KMS-11 (cell line): ENCODE data around the gene FBXO2.

Experiments
- H2AFZ ChIP-seq: fragments of 200-600 bp; sonication (generic); 2 replicates; pipeline ENCODE4 v1.6.1; 2016; ENCODE audit warnings: antibody characterized with exemption, mixed run types, low read depth
- H3K27ac ChIP-seq: fragments of 200-600 bp; sonication (generic); 2 replicates; pipeline ENCODE4 v1.6.1; 2016; ENCODE audit warnings: mild to moderate bottlenecking, mixed run types
- H3K27me3 ChIP-seq: fragments of 200-600 bp; sonication (generic); 2 replicates; pipeline ENCODE4 v1.6.1; 2017; ENCODE audit warnings: mild to moderate bottlenecking, low read depth, mixed run types, moderate library complexity; ENCODE audit not compliant: insufficient read depth
- H3K36me3 ChIP-seq: fragments of 200-600 bp; sonication (generic); 2 replicates; pipeline ENCODE4 v1.6.1; 2017; ENCODE audit warnings: mild to moderate bottlenecking, mixed run types; ENCODE audit not compliant: insufficient read depth
- H3K4me1 ChIP-seq: fragments of 200-600 bp; sonication (generic); 2 replicates; pipeline ENCODE4 v1.6.1; 2016; ENCODE audit warnings: mild to moderate bottlenecking, low read depth, mixed run types; ENCODE audit not compliant: poor library complexity, severe bottlenecking
- H3K4me2 ChIP-seq: fragments of 200-600 bp; sonication (generic); 2 replicates; pipeline ENCODE4 v1.7.0; 2016; ENCODE audit warnings: mild to moderate bottlenecking, mixed run types
- H3K4me3 ChIP-seq: fragments of 200-600 bp; sonication (generic); IDR thresholded peaks from 2 replicates; pipeline ENCODE4 v1.6.1; 2017; ENCODE audit warnings: low read depth, low read length, mixed read lengths; ENCODE audit not compliant: insufficient read depth
- H3K79me2 ChIP-seq: fragments of 200-600 bp; sonication (generic); 2 replicates; pipeline ENCODE4 v1.6.1; 2016; ENCODE audit warnings: low read depth, mixed run types; ENCODE audit not compliant: insufficient read depth
- H3K9ac ChIP-seq: fragments of 200-600 bp; sonication (generic); 2 replicates; pipeline ENCODE4 v1.6.1; 2016; ENCODE audit warnings: mild to moderate bottlenecking, mixed run types
- H4K20me1 ChIP-seq: fragments of 200-600 bp; sonication (generic); 2 replicates; pipeline ENCODE4 v1.6.1; 2016; ENCODE audit warnings: mild to moderate bottlenecking, mixed run types; ENCODE audit not compliant: insufficient read depth
- TF ChIP-seq, protein P1 (sequence below): fragments of 200-600 bp; sonication (generic); conservative IDR thresholded peaks from 2 replicates; pipeline ENCODE4 v1.6.1; 2017; ENCODE audit warnings: low read depth, mild to moderate bottlenecking, antibody characterized with exemption, low read length, moderate library complexity, mixed read lengths

FBXO2 gene

GRCh38 chr1:11648039-11648438, 6.2 kb downstream of the FBXO2 start:
- H3K4me3 ChIP-seq = no peak overlapping the region
- TF ChIP-seq, protein P1, sequence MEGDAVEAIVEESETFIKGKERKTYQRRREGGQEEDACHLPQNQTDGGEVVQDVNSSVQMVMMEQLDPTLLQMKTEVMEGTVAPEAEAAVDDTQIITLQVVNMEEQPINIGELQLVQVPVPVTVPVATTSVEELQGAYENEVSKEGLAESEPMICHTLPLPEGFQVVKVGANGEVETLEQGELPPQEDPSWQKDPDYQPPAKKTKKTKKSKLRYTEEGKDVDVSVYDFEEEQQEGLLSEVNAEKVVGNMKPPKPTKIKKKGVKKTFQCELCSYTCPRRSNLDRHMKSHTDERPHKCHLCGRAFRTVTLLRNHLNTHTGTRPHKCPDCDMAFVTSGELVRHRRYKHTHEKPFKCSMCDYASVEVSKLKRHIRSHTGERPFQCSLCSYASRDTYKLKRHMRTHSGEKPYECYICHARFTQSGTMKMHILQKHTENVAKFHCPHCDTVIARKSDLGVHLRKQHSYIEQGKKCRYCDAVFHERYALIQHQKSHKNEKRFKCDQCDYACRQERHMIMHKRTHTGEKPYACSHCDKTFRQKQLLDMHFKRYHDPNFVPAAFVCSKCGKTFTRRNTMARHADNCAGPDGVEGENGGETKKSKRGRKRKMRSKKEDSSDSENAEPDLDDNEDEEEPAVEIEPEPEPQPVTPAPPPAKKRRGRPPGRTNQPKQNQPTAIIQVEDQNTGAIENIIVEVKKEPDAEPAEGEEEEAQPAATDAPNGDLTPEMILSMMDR = no peak
- no peak overlapping the region for H2AFZ ChIP-seq
- no peaks in the 10 kb centered on the region for H4K20me1 ChIP-seq
- H3K4me2 ChIP-seq = no peak overlapping the region
- peaks cover 8% of the 10 kb centered on the region for H3K4me1 ChIP-seq
- H3K79me2 ChIP-seq = no peaks in the 10 kb centered on the region
- H3K36me3 ChIP-seq = no peaks in the 10 kb centered on the region
- no peak overlapping the region for H3K9ac ChIP-seq
- H3K27me3 ChIP-seq = no peaks in the 10 kb centered on the region; the same call in 1 of the 2 replicates
- no peak overlapping the region for H3K27ac ChIP-seq

- peaks cover 8% of the 10 kb centered on the region for H3K4me1 ChIP-seq
- no peak overlapping the region for H3K27ac ChIP-seq
- no peaks in the 10 kb centered on the region for H3K36me3 ChIP-seq
- no peaks in the 10 kb centered on the region for H3K79me2 ChIP-seq
- no peak overlapping the region for H3K4me2 ChIP-seq
- no peak overlapping the region for H3K4me3 ChIP-seq
- H3K27me3 ChIP-seq = no peaks in the 10 kb centered on the region; the same call in 1 of the 2 replicates
- no peaks in the 10 kb centered on the region for H4K20me1 ChIP-seq
- H3K9ac ChIP-seq = no peak overlapping the region
- no peak overlapping the region for H2AFZ ChIP-seq
- TF ChIP-seq, protein P1 = no peak
Observed at GRCh38 chr1:11647333-11647732, 6.9 kb downstream of the FBXO2 start.

DNA sequence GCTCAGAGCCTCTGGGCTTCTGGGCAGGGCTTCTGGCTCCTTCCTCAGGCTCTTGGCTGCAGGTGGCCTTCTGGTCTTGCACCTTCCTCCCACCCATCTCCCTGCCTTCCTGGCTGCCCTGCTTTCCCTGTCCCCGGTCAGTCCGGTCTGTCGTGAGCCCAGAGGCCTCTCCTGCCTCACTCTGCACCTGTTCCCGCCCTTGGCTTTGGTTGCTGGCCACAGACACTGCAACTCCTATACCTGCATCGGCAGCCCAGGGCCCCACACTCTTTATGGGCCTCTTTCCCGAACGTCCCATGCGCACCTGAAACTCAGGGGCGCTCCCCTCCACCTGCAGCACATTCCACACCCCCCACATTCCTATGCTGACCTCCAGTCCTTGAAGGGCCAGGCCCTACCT, 7.9 kb downstream of the FBXO2 start:
- Histone ChIP-seq H3K36me3 (no peaks in the 10 kb centered on the region), H3K9ac (no peak overlapping the region), H3K4me3 (no peak overlapping the region), H4K20me1 (no peaks in the 10 kb centered on the region), H3K4me2 (no peak overlapping the region), H3K27ac (no peak overlapping the region), H3K79me2 (no peaks in the 10 kb centered on the region), H3K27me3 (no peaks in the 10 kb centered on the region; the same call in 1 of the 2 replicates), H2AFZ (no peak overlapping the region), H3K4me1 (peaks cover 6% of the 10 kb centered on the region)
- TF ChIP-seq, protein P1 = no peak

DNA sequence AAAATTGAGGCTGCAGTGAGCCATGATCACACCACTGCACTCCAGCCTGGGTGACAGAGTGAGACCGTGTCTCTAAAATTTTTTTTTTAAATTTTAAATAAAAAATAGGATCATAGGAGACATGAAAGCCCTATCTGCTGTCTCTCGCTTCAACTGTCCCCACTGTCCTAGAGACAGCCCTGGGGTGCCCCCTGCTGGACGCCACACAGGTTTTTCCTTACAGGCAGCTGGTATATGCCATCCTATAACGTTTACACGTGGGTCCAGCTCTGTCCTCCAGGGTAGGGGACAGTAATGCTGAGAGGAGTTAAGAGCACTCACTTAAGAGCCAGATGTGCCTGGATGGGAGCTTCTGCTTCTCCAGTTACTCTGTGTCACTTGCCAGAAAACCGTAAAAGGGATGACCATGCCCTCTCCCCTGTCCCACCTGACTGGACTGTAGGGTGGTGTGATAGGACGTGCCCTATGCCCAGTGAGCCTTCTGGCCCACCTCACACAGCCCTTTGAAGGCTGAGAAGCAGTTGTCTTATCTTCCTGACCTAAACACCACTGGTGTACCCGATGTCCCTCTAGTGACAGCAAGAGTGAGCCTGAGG, 8.5 kb downstream of the FBXO2 start:
- H3K4me3 ChIP-seq = no peak overlapping the region
- H4K20me1 ChIP-seq = no peaks in the 10 kb centered on the region
- H3K4me1 ChIP-seq = peaks cover 2% of the 10 kb centered on the region
- no peak overlapping the region for H2AFZ ChIP-seq
- TF ChIP-seq, protein P1 = peak; percentile 78
- no peak overlapping the region for H3K27ac ChIP-seq
- H3K27me3 ChIP-seq = peaks cover under 1% of the 10 kb centered on the region; the same call in 1 of the 2 replicates
- no peak overlapping the region for H3K9ac ChIP-seq
- no peaks in the 10 kb centered on the region for H3K79me2 ChIP-seq
- no peak overlapping the region for H3K4me2 ChIP-seq
- no peaks in the 10 kb centered on the region for H3K36me3 ChIP-seq
